NCI-H226 (cell line): ENCODE data around the gene ZSCAN5C.
"Not testable (repeated sequence)": the region's sequence is repeated elsewhere in the genome, so short reads cannot be mapped to it uniquely, and the experiment has no call there.

ENCODE experiments used
- DNase-seq: peaks from one replicate; pipeline ENCODE4 v3.0.0-alpha.2; 2015

ZSCAN5C gene

DNA sequence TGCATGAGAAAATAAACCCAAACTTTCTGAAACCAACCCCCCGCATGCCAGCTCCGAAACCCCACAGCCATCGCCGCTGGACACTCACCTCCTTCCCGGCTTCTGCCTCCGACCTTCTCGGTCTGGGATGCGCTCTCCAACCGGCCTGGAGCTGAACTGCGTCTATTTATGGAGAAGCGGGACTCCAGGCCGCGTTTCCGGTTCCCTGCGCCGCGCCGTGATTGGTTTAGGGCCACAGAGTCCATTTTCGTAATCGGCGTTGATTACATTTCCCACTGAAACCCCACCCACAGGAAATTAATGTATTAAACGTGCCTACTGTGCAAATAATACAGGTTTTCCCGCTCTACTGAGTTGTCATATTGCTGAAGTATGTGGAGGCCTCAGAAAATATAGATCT, 4.4 kb upstream of the ZSCAN5C start, which contains the start of gene ZSCAN5B:
ZSCAN5B (minus strand) TSS at position 138 of the 400 bp plus-strand sequence. CDS start 4,731 bp downstream, outside the sequence.
- DNase-seq: not testable (repeated sequence)

- DNase-seq: no peak
Measured at GRCh38 chr19:56199687-56200086, 2.4 kb upstream of the ZSCAN5C start.

GRCh38 chr19:56207581-56207980, 5.5 kb downstream of the ZSCAN5C start:
- DNase-seq: not testable (repeated sequence)

GRCh38 chr19:56209091-56209490, 7.0 kb downstream of the ZSCAN5C start:
- peak; percentile 72 for DNase-seq

- not testable (repeated sequence) for DNase-seq
Measured at GRCh38 chr19:56210036-56210435, 8.0 kb downstream of the ZSCAN5C start.

DNA sequence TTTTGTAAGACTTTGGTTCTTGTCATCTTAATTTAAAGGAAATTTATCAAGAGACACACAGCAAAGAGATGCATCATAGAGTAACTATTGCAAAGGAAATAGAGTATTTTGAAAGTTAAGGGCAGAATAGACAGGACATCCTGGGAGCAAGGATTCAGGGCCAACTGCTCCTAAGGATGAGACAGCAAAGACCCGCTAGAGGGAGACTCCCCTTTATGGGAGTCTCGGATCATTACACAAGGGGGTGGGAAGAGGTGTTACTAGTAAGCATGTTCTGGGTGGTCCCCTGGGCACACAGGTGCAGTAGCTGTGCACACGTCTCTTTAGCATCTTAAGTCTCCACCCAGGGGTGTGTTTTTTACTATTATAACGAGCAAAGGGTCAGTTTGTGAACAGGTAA, 9.6 kb downstream of the ZSCAN5C start:
- no peak for DNase-seq

DNA sequence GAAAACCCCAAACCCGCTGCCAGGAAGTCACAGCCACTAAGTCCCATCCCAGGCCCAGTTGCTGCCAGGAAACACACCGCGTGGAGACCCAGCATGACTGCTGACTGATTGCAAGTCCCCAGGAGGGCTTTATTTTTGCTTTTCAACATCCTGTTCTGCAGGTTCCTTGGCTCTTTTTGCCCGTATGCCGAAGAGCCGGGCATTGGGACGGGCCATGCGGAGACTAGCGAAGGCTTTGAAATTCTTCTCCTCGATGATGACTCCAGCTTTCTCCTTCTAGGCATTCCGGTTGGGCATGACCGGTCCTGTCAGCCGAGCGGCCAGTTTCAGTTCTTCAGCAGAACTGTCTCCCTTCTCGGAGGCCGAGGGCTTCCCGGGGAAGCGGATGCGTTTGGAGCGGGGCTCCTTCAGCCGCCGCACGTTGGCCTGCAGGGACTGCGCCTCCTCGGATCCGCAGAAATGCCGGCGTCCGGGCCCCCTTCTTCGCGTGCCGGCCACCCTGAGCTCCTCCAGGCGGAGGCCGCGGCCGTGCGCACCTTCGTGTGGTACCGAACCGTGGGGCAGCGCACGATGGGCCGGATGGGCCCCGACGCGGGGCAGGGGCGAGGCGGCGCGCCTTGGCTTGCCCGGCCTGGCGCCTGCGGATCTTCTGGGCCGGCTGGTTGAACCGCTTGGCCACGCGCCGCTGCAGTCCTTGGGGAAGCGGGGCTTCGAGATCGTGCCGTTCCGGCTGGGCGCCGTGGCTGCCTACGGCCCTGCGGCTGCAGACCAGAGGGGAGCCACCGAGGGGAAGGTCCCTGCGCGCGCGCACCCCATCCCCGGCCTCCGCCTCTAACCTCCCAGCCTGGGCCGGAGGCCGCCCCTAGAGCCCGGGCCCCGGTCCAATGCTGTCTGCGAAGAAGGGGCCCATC, 15.2 kb downstream of the ZSCAN5C start:
- no peak for DNase-seq

GRCh38 chr19:56218961-56219360, 16.9 kb downstream of the ZSCAN5C start:
- DNase-seq: no peak

DNA sequence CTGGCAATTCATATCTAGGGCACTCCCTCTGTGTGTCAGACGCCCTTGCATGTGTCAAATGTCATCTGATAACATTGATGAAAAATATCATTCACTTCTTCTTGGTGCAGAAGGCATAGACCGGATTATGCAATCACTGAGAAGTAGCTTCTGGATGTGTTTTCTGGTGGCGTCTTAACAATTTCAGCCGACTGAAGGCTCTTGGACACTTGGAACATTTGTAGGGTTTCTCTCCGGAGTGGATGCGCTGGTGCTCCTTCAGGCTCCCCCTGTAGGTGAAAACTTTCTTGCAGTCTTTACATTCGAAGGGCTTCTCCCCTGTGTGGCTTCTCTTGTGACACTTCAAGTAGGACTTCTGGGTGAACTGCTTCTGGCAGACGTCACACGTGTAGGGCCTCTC, 19.4 kb downstream of the ZSCAN5C start:
- DNase-seq: not testable (repeated sequence)

GRCh38 chr19:56221851-56222250, 19.8 kb downstream of the ZSCAN5C start:
- no peak for DNase-seq

DNA sequence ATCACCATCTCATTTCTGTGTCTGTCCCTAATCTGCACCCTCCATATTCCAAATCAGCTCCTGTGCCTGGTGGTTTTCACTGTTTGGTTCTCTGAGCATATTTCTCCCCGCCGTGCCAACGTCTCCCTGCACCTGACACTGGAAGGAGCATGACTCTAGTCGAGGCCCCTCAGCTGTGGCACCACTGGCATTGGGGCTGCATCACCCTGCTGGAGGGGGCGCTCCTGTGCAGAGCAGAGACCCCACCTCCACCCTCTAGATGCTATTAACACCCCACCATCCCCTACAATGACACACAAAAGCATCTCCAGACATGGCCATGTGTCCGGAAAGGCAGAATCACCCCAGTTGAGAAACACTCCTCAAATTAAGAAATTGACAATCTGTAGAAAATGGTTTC, 20.8 kb downstream of the ZSCAN5C start:
- no peak for DNase-seq

DNA sequence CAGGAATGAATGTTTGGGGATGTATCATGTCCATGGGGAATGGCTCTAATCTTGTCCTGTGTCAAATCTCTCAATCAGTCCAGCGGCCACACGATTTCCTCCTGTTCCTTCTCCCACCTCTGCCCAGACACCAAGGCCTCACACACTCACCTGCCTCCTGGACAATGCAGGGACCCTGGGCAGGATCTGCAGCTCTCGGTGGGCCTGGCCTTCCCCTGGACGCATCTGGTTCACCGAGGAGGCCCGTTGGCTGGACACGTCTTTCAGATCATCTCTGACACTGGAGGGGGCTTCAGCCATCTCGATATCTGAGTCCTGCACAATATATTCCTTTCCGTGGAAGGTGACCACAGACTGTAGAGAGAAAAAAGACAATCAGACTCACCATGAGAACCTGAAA, 21.4 kb downstream of the ZSCAN5C start:
- DNase-seq: no peak

- DNase-seq: peak; percentile 71
Measured at GRCh38 chr19:56245121-56245740, 43.2 kb downstream of the ZSCAN5C start.

DNA sequence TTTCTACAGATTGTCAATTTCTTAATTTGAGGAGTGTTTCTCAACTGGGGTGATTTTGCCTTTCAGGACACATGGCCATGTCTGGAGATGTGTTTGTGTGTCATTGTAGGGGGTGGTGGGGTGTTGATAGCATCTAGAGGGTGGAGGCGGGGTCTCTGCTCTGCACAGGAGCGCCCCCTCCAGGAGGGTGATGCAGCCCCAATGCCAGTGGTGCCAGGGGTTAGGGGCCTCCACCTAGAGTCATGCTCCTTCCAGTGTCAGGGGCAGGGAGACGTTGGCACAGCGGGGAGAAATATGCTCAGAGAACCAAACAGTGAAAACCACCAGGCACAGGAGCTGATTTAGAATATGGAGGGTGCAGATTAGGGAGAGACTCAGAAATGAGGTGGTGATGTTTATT, 43.7 kb downstream of the ZSCAN5C start:
- DNase-seq: not testable (repeated sequence)

DNA sequence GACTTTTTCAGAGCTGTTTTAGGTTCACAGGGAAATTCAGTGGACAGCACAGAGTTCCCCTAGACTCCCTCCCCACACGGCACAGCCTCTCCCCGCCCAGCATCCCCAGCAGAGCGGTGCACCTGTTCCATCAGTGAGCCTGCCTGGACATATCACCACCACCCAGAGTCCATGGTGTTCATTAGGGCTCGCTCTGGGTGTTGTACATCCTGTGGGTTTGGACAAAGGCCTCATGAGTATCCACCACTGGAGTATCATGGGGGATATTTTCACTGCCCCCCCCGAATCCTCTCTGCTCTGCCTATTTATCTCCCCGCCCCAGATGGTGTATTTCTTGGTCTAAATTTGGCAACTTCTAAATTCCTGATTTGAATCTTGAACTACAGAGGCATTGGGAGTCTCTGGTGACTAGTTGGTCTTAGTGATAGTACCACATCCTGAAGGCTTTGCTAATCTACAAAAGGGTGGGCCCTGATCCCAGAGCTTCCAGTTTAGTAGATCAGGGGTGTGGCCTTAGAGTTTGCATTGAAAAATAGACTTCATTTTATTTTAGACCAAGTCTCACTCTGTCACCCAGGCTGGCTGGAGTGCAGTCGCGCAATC, 46.8 kb downstream of the ZSCAN5C start:
- not testable (repeated sequence) for DNase-seq

GRCh38 chr19:56252699-56253422, 50.8 kb downstream of the ZSCAN5C start:
- peak; percentile 66 for DNase-seq

DNA sequence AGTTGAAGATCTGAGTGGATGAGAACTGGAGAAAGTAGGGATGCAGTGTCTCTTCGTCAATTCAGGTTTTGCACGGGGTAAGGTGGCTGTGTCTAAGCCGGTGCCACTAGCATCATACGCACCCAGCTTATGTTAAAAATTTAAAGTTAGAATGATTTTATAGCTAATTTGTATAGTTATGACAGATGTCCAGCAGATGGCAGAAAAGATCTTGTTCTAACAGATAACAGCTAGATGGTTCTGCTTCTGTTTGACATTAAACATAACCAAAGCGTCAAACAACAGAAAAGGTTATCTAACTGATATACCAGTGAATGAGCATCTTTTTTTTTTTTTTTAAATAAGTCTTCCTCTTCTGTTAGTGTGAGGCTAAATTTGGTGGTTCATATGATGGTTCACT, 51.7 kb downstream of the ZSCAN5C start:
- peak; percentile 16 for DNase-seq

GRCh38 chr19:56258272-56258671, 56.2 kb downstream of the ZSCAN5C start:
- no peak for DNase-seq
